T-helper 22 cell (primary cell): Measurements from ENCODE around the gene RXFP1.
"Not testable (repeated sequence)": the region's sequence is repeated elsewhere in the genome, so short reads cannot be mapped to it uniquely, and the experiment has no call there.

Experiments used
- DNase-seq: peaks from one replicate; pipeline ENCODE4 v3.0.0-alpha.2; 2020; ENCODE audit warnings: low read depth

Gene RXFP1

DNA sequence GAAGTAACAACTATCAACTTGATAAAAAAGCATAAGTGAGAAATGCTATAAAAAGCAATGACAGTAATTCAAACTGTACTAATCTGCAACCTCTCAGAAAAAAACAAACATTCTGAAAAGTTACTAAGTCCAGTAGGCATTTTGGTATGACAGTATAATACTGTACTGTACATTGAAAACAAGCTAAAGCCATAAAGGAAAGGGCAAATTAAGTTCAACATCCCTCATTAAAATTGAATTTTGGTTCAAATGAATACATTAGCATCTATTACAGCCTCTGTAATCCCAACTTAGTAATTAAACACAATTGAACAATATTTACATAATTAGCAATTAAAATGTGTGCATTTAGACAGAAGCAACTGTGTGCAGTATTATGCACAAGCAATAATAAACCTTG is 96.3 kb downstream of the RXFP1 start:
- DNase-seq: no peak

- DNase-seq: no peak
Measured at GRCh38 chr4:158621729-158622128, 100.0 kb downstream of the RXFP1 start.

- DNase-seq: no peak
Measured at GRCh38 chr4:158622251-158622650, 100.6 kb downstream of the RXFP1 start.

GRCh38 chr4:158624889-158625478 is 103.3 kb downstream of the RXFP1 start:
- no peak for DNase-seq

DNA sequence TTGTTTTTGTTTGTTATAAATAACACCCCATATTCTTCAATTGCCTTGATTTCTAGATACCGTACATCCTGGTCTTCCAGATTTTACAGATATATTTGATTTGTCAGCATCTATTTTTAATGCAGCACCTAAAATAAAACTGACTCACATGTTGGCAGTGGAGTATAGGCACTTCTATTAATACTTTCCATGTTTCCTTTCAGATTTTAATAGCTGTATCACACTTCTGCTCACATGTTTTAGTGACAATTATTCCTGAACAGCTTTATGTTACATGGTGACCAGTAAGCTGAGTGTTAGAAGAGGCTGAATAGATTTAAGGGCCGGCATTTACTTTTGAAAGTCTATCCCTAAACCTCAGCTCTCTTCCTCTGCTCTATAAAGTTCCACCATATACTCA is 103.9 kb downstream of the RXFP1 start:
- no peak for DNase-seq

- no peak for DNase-seq
Measured at GRCh38 chr4:158630893-158631292, 109.2 kb downstream of the RXFP1 start.

DNA sequence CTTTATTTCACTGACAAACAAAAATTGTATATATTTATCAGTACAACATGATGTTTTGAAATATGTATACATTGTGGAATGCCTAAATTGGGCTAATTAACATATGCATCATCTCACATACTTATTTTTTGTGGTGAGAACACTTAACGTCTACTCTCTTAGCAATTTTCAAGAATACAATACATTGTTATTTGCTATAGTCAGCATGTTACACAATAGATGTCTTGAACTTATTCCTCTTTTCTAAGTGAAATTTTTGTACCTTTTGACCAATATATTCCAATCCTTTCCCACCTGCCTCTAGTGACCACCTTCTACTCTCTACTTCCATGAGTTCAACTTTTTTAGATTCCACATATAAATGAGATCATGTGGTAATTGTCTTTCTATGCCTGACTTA is 114.9 kb downstream of the RXFP1 start:
- DNase-seq: no peak

- no peak for DNase-seq
Measured at GRCh38 chr4:158644356-158644755, 122.7 kb downstream of the RXFP1 start.

DNA sequence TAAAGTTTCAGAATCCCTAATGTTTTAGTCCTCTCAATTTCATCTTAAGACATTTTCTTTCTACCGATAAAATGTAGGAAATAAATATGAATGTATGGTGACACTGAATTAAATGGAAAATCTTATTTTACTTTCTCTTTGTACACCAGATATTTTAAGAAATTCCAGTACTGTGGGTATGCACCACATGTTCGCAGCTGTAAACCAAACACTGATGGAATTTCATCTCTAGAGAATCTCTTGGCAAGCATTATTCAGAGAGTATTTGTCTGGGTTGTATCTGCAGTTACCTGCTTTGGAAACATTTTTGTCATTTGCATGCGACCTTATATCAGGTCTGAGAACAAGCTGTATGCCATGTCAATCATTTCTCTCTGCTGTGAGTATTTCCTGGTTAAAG is 123.1 kb downstream of the RXFP1 start:
- no peak for DNase-seq

GRCh38 chr4:158649111-158649680 is 127.5 kb downstream of the RXFP1 start:
- DNase-seq: no peak

DNA sequence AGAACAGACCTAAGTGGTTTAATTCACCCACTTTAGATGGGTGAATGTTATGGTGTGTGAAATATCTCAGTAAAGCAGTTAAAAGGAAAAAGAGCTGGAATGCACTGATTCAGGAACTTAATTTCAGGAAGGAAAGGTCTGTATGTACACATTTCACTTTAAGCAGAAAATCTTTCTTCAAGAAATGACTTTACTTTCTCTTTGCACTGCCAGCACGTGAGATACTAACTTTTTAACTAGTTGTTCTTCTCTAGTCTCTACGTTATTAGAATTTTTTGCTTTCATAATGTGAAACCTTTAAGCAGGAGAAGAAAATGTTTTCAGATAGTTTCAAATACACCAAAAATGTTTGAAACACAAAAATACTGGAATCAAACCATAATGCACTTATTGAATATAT is 131.2 kb downstream of the RXFP1 start:
- no peak for DNase-seq

- DNase-seq: no peak
Measured at GRCh38 chr4:158656439-158656838, 134.8 kb downstream of the RXFP1 start.

DNA sequence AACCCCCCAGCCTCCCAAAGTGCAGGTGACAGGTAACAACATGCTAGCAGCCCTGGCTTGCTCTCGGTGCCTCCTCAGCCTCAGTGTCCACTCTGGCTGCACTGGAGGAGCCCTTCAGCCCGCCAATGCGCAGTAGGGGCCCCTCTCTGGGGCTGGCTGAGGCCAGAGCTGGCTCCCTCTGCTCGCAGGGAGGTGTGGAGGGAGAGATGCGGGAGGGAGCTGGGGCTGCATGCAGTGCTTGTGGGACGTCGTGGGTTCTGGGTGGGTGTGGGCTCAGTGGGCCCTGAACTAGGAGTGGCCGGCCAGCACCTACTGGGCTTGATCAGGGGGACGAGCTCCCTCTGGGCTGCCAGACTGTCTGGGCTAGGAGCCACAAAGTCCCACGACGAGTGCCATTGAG is 135.6 kb downstream of the RXFP1 start:
- no peak for DNase-seq

DNA sequence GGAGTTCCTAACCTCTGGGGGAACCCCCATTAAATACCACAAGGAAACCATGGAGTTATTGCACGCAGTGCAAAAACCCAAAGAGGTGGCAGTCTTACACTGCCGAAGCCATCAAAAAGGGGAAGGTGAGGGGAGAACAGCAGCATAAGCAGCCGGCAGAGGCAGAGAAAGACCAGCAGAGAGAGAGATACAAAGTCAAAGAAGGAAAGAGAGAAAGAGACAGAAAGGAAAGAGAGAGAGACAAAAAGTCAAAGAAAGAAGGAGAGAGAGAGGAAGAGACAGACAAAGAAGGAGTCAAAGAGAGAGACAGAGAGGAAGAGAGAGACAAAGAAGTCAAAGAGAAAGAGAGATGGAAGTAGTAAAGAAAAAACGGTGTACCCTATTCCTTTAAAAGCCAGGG is 141.6 kb downstream of the RXFP1 start:
- DNase-seq: not testable (repeated sequence)

DNA sequence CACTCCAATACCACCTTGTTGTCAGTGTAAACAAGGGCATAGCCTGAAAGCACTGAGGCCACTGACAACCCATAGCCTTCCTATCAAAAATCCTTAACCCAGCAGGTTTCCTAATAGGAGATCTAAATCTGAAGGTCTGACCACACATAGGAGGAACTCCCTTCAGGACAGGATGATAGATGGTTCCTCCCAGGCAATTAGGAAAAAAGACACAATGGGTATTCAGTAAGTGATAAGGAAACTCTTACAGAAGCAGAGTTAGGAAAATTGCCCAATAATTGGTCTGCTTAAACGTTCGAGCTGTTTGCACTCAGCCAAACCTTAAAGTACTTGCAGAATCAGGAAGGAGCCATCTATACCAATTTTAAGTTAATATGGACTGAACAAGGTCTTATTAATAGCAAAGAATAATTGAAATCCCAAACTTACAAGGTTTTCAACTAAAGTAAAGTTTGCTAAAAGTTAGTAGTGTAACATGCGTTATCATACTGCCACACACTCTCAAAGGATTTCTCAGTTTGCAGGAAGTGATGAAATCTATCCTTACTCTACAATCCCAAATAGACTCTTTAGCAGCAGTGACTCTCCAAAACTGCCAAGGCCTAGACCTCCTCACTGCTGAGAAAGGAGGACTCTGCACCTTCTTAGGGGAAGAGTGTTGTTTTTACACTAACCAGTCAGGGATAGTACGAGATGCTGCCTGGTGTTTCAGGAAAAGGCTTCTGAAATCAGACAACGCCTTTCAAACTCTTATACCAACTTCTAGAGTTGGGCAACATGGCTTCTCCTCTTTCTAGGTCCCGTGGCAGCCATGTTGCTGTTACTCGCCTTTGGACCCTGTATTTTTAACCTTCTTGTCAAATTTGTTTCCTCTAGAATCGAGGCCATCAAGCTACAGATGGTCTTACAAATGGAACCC is 142.3 kb downstream of the RXFP1 start:
- DNase-seq: not testable (repeated sequence)

DNA sequence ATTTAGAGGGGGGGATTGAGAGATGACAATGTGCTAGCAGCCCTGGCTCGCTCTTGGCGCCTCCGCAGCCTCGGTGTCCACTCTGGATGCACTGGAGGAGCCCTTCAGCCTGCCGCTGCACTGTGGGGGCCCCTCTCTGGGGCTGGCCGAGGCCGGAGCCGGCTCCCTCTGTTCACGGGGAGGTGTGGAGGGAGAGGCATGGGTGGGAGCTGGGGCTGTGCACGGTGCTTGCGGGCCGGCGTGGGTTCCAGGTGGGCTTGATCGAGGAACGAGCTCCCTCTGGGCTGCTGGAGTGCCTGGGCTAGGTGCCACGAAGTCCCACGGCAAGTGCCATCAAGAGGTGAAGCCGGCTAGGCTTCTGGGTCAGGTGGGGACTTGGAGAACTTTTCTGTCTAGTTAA is 143.1 kb downstream of the RXFP1 start:
- DNase-seq: no peak

DNA sequence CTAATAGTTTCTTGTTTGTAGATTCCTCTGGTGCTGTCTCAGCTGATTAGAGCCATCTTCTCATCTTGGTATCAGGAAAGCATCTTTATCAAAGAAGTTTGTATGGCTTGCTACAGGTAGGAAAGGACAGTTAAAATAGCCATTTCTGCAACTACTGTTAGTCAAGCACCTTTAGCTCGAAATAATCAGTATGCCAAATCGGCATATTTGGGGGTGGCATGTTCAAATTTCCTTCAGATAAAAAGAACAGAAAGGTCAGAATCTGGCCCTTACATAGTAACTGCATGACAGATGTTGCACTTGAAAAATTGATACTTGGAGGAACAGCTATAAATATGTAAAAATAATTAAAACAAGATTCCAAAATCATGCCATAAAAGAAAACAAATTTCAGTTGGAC is 145.2 kb downstream of the RXFP1 start:
- no peak for DNase-seq

GRCh38 chr4:158667651-158668198 is 146.0 kb downstream of the RXFP1 start:
- no peak for DNase-seq

DNA sequence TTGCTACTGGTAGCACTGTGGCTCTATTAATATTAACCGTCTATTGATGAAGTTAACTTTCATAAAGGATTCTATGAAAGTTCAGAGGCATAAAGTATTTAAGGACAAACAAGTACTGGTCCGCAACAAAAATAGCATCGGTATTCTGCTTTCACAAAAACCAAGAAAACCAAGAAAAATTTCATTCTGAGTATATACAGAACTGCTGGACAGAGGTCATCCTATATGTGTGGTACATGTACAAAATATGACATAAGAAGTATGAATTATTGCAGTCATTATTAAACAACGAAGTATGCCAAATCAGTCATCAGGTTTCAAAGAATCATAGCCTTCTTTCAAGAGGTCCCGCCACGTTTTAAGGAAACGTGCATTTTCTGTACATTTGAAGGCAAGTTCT is 147.6 kb downstream of the RXFP1 start:
- no peak for DNase-seq

- peak; percentile 42 for DNase-seq
Measured at GRCh38 chr4:158670975-158671664, 149.4 kb downstream of the RXFP1 start.

GRCh38 chr4:158671665-158671914 is 149.9 kb downstream of the RXFP1 start, which contains the start of gene C4orf46:
C4orf46 (minus strand) TSS chr4:158671887; CDS start chr4:158671801, 86 bp downstream.
- no peak for DNase-seq
